ENCODE results near the gene SLC39A8. TPM values are rescaled to one million over a fixed set of nuclear protein-coding genes. Genes with fewer than 3 reads are reported as not detected.

Gene SLC39A8
- polyA plus RNA-seq, 2 of the 4 experiments (the other 2 are of a cell fraction): 14.1 to 20.4 TPM

- TF ChIP-seq POLR2AphosphoS2 (conservative IDR thresholded peaks at IDR 0.05; ENCODE audit: low read length) (no peak), NFE2L2 (conservative IDR thresholded peaks at IDR 0.05; ENCODE audit: low read length) (no peak), TP53 (CRISPR knock-in tag; IDR thresholded peaks at IDR 0.05) (no peak), RAD21 (conservative IDR thresholded peaks at IDR 0.05 in 1 of 2, IDR thresholded peaks at IDR 0.05 in 1 of 2) (no peak)
Observed at GRCh38 chr4:102335616-102336015, 9.7 kb downstream of the SLC39A8 start (continued).

GRCh38 chr4:102334624-102335023, 10.7 kb downstream of the SLC39A8 start:
- ChIA-PET POLR2A (no interaction called here), CTCF (no interaction called here)
- DNase-seq (ENCODE audit: low read depth in 1 of 2, low spot score in 1 of 2): no peak
- Histone ChIP-seq H3K27ac (no peak overlapping the region), H3K4me1 (no peaks in the 10 kb centered on the region), H3K4me3 (no peak overlapping the region), H3K9me3 (no peaks in the 10 kb centered on the region), H3K4me2 (no peak overlapping the region)
- FAIRE-seq: no peak
- no peak for TF ChIP-seq BCL3 (IDR thresholded peaks at IDR 0.05)
- no peak for TF ChIP-seq RNF2 (IDR thresholded peaks at IDR 0.05; ENCODE audit: borderline replicate concordance, low read depth)
- TF ChIP-seq JUN (IDR thresholded peaks at IDR 0.05): no peak
- TF ChIP-seq EHMT2 (IDR thresholded peaks at IDR 0.05; ENCODE audit: low read depth): no peak
- no peak for TF ChIP-seq NR3C1 (IDR thresholded peaks at IDR 0.05)
- no peak for TF ChIP-seq RCOR1 (IDR thresholded peaks at IDR 0.05; ENCODE audit: low read depth, low read length)
- no peak for TF ChIP-seq ELK1 (IDR thresholded peaks at IDR 0.05; ENCODE audit: low read depth, low read length)
- TF ChIP-seq E2F6 (IDR thresholded peaks at IDR 0.05; ENCODE audit: borderline replicate concordance, low read depth): no peak
- no peak for TF ChIP-seq FOSL2 (IDR thresholded peaks at IDR 0.05)
- no peak for TF ChIP-seq FOSL2 (CRISPR knock-in tag; IDR thresholded peaks at IDR 0.05)
- 95% methylated on average over 2 of the region's 2 CpGs for WGBS (ENCODE audit: missing lambda C conversion rate)
- ATAC-seq: no peak

GRCh38 chr4:102333787-102334186, 11.5 kb downstream of the SLC39A8 start:
- Histone ChIP-seq H3K4me2 (no peak overlapping the region), H3K4me3 (no peak overlapping the region), H3K4me1 (no peaks in the 10 kb centered on the region), H3K27ac (no peak overlapping the region), H3K9me3 (no peaks in the 10 kb centered on the region)
- no peak for TF ChIP-seq PHF8 (IDR thresholded peaks at IDR 0.05; ENCODE audit: borderline replicate concordance, low read depth)
- no peak for TF ChIP-seq HES2 (IDR thresholded peaks at IDR 0.05)
- TF ChIP-seq CTCF (IDR thresholded peaks at IDR 0.05): no peak
- ChIA-PET CTCF (no interaction called here), POLR2A (no interaction called here)
- FAIRE-seq (no peak), ATAC-seq (no peak), DNase-seq (ENCODE audit: low read depth in 1 of 2, low spot score in 1 of 2) (no peak)
- 62% methylated on average over 3 of the region's 3 CpGs for WGBS (ENCODE audit: missing lambda C conversion rate)

- 100% methylated on average over 1 of the region's 1 CpG for WGBS (ENCODE audit: missing lambda C conversion rate)
- no peak for ATAC-seq
- FAIRE-seq: no peak
- no peak for TF ChIP-seq RCOR1 (IDR thresholded peaks at IDR 0.05; ENCODE audit: low read depth, low read length)
- no peak for TF ChIP-seq ELK1 (IDR thresholded peaks at IDR 0.05; ENCODE audit: low read depth, low read length)
- TF ChIP-seq MAX (IDR thresholded peaks at IDR 0.05): no peak
- no peak for TF ChIP-seq ZFP36 (IDR thresholded peaks at IDR 0.05; ENCODE audit: borderline replicate concordance, partially characterized antibody)
- no peak for TF ChIP-seq EP300 (IDR thresholded peaks at IDR 0.05)
- no peak for TF ChIP-seq RNF2 (IDR thresholded peaks at IDR 0.05; ENCODE audit: borderline replicate concordance, low read depth)
- TF ChIP-seq REST (IDR thresholded peaks at IDR 0.05): no peak
- no peak for TF ChIP-seq JUNB (IDR thresholded peaks at IDR 0.05)
- no peak for TF ChIP-seq NFE2L2 (conservative IDR thresholded peaks at IDR 0.05; ENCODE audit: low read length)
Observed at GRCh38 chr4:102328045-102328444, 17.2 kb downstream of the SLC39A8 start.

More at GRCh38 chr4:102328045-102328444, 17.2 kb downstream of the SLC39A8 start:
- Histone ChIP-seq H3K4me2 (no peak overlapping the region), H3K27ac (no peak overlapping the region), H3K4me3 (no peak overlapping the region), H3K9me3 (no peaks in the 10 kb centered on the region), H3K4me1 (0 out of 3 replicates have a peak, but pooled peaks cover 3% of the 10 kb centered on the region)
- ChIA-PET CTCF (no interaction called here), POLR2A (no interaction called here)
- DNase-seq (ENCODE audit: low read depth in 1 of 2, low spot score in 1 of 2): no peak
